Measurements from ENCODE around the gene FGF14.

Gene FGF14

GRCh38 chr13:101706651-101707050, 695.2 kb downstream of the FGF14 start:
- DNase-seq (ENCODE audit: low read depth), result peak; percentile 99
- H3K4me3 ChIP-seq (ENCODE audit: low read length), result no peak overlapping the region
- no peak for TF ChIP-seq CTCF (conservative IDR thresholded peaks at IDR 0.05; ENCODE audit: low read length)

- DNase-seq (ENCODE audit: low read depth), result no peak
- H3K4me3 ChIP-seq (ENCODE audit: low read length), result no peak overlapping the region
- TF ChIP-seq CTCF (conservative IDR thresholded peaks at IDR 0.05; ENCODE audit: low read length), result no peak
Observed at GRCh38 chr13:101703838-101704237, 698.0 kb downstream of the FGF14 start.

- no peak overlapping the region for H3K4me3 ChIP-seq (ENCODE audit: low read length)
- DNase-seq (ENCODE audit: low read depth), result no peak
- TF ChIP-seq CTCF (conservative IDR thresholded peaks at IDR 0.05; ENCODE audit: low read length), result no peak
Observed at GRCh38 chr13:101703081-101703480, 698.8 kb downstream of the FGF14 start.

- DNase-seq (ENCODE audit: low read depth), result peak; percentile 42
- no peak for TF ChIP-seq CTCF (conservative IDR thresholded peaks at IDR 0.05; ENCODE audit: low read length)
- no peak overlapping the region for H3K4me3 ChIP-seq (ENCODE audit: low read length)
Observed at GRCh38 chr13:101700598-101700997, 701.2 kb downstream of the FGF14 start.

GRCh38 chr13:101698400-101698799, 703.4 kb downstream of the FGF14 start:
- peak; percentile 44 for DNase-seq (ENCODE audit: low read depth)
- TF ChIP-seq CTCF (conservative IDR thresholded peaks at IDR 0.05; ENCODE audit: low read length), result no peak
- no peak overlapping the region for H3K4me3 ChIP-seq (ENCODE audit: low read length)

- DNase-seq (ENCODE audit: low read depth), result no peak
- no peak for TF ChIP-seq CTCF (conservative IDR thresholded peaks at IDR 0.05; ENCODE audit: low read length)
- no peak overlapping the region for H3K4me3 ChIP-seq (ENCODE audit: low read length)
Observed at GRCh38 chr13:101697745-101698144, 704.1 kb downstream of the FGF14 start.

GRCh38 chr13:101695870-101696516, 705.9 kb downstream of the FGF14 start:
- TF ChIP-seq CTCF (conservative IDR thresholded peaks at IDR 0.05; ENCODE audit: low read length), result no peak
- DNase-seq (ENCODE audit: low read depth), result peak; percentile 81
- H3K4me3 ChIP-seq (ENCODE audit: low read length), result no peak overlapping the region
